Smooth muscle cell of the brain vasculature (primary cell): Measurements from ENCODE around the gene GCFC2.

Experiments used
- DNase-seq: peaks from one replicate; pipeline ENCODE4 v3.0.0-alpha.2; 2012; ENCODE audit warnings: low read depth, low spot score

GCFC2 gene

DNA sequence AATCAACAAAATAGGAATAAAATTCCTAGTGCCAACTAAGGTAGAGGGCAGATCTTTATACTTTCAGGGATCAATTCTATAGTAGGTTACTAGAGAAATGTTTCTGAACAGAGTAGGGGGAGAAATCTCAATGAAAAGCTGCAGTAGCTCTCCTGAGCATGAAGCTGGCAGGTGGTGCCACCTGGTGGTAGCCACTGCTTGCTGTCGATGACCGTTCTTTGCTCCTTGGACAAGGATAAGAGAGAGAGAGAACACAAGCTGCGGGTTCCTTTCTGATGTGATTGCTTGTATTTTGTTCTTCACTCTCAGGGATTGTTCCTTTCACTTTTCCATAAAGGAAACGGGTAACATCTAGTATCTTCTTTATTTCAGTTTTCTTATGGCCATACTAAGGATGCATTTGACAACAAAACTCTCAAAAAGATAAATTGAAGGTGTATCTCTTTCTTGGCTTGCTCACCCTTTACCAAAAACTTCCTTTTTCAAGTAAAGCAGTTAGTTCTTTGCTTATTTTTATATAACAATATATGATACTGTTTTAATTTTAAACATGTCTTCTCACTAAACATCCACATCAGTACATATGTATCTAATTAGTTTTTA is 82.7 kb downstream of the GCFC2 start:
- no peak for DNase-seq

DNA sequence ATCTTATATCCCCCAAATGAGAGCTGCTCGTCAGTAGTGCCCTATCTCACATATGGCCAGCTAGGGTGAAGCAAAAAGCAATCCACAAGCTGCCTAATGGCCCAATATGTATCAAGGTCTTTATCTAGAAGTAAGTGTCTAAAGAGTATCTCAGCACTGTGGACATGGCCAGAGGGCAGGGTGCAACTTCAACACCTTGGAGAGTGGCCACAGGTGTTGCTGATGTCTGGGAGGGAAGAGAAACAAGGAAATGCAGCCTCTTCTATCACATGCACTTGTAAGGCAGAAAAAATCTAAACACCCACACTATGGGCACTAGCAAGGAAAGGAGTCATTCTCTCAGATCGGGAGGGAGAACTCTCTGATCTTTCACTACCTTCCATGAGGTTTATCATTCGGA is 87.8 kb downstream of the GCFC2 start:
- DNase-seq = no peak

DNA sequence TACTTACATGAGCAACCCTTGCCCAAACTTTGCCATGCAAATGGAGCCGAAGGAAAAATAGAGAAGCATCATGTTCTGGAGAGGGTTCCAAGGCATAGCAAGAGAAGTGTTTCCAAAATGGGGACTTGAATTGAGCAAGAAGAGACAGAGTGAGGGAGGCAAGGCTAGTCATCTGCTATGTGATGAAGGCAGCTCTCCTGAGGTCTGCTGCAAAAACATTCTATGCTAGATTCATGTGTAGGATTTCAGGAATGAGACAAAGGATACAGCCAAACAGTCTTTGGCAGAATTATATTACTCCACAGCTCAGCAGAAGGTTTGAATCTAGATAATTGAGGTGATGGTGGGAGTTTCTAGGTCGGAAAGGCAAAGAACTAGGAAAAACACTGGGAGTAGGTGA is 88.2 kb downstream of the GCFC2 start:
- DNase-seq = no peak

DNA sequence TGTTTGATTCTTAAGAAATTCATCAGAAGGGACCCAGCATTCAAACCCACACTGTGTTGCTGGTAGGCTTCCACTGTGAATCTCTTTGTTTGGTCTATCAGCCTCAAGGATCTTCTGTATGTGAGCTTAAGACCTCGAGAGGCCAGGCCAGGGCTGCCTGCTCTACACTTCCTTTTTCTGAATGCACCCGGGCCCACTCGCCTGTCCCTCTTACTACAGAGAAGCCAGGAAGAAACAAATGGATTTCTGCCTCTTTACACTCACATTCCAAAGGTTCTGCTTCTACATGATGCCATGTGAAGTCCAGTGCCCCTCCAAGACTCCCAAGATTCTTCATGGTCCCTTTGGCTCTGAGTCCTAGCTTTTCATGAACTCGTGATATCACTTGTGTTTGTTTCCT is 89.5 kb downstream of the GCFC2 start:
- no peak for DNase-seq

DNA sequence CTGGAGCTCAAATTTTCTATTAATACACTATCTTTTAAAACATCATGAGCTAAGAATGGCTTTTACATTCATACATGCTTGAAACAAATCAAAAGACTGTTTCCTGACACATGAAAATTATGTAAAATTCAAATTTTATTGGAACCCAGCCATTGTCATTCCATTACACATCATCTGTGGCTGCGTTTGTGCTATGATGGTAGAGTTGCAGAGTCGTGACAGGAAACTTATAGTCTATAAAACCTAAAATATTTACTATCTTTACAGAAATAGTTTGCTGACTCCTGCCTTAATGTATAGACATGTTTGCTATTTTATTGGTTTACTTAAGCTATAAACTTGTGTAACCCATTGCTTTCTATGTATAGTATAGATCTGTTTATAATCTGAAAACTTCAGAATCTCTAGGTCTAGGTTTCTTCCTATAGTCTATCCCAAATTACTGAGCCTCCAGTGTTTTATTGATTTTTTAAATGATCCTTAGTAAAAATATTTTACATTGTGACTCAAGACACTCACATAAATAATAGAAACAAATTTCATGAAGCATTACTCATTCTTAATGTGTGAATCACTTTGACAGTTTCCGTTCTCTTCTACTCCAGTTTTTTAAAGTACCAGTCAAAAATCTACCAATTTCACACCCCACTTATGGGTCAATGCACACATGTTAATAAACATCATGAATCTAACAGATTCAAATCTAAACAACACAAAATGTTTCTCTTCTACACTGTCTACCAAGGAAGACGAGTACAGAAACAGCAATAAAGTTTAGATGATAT is 90.6 kb downstream of the GCFC2 start:
- DNase-seq = no peak

DNA sequence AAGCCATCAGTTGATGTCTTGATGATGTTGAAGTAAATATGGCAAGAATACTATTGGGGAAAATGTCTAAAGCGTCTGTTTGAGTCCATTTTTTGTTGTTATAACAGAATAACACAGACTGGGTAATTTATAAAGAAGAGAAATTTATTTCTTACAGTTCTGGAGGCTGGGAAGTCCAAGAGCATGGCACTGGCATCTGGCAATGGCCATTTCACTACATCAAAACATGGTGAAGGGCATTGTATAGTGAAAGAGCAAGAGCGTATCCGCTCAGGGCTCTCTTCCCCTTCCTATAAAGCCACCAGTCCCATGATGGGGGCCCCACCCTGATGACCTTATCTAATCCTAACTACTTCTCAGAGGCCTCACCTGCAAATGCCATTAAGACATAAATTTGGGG is 93.8 kb downstream of the GCFC2 start:
- DNase-seq = no peak

DNA sequence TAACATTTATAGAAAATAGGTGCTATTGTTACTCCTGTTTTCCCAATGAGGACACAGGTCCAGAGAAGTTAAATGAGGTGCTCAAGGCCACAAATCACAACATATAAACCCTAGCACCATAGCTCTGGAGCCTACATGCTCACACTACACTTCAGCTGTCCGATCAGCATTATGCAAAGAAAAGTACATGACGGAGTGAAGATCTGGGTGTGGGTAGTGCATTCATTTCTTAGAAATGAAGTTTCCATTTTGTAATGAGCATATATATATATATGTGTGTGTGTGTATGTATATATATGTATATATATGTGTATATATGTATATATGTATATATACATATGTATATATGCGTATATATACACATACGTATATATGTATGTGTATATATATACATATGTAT is 94.3 kb downstream of the GCFC2 start:
- no peak for DNase-seq

DNA sequence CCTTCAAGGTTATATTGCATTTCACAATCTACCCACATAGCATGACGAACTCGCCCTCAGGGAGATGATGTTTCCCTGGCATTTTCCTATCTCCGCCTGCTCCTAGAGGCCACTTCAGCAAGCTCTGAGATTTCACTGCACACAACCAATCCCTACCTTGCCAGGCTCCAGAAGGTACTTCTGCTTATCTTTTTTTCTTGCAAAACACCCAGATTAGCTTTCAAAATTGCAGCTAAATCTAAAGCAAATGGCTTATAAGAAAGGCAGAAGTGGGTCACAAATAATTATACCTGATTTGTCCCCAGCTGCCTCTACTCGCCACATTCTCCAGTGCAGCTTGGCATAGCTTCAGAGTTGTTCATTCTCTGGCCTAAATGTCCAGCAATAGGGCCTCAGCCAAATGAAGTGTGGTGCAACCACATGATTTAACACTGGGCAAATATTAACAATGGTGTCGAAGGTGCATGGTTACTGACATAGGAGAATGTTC is 96.5 kb downstream of the GCFC2 start:
- no peak for DNase-seq

DNA sequence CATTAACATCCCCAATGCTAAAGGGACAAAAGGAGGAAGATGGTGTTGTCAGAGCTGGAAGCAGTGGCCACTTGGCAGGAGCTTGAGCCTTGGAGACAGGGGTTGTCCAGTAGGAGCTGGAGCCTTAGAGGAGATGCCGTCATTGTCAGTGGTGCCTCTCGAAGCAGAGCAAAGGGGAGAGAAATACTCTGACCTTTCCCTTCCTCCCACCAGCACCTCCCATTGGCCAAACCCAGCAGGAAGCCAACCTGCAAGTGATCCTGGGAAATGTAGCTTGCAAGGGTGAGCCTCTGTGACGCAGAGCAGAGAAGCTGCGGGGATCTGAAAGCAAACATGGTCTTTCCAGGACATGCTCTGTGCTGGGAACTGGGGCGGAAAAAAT is 97.9 kb downstream of the GCFC2 start:
- DNase-seq = no peak
